Measurements from ENCODE around the gene FREM1. TPM values are rescaled to one million over a fixed set of nuclear protein-coding genes. Genes with fewer than 3 reads are reported as not detected.

The FREM1 gene
- total RNA-seq, 1 experiment from 2014 or later: 0.17 TPM

DNA sequence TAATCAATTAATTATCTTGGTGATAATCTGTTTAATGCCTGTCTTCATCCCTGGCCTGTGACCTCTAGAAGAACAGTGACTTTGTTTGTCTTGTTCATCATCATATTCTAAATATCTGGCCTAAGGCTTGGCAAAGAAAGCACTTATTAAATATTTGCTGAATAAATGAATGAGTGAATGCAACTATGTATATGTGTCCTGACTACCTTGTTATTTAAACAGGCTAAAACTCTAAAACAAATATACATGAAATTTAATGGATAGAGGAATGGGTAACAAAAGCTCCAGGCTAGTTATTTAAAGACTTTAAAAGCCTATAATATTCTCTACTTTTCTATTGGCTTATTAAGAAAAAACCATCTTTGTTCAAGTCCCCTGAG lies 96.0 kb downstream of the FREM1 start:
- Histone ChIP-seq H3K79me2 (ENCODE audit: low read depth) (no peaks in the 10 kb centered on the region), H3K36me3 (ENCODE audit: low read depth) (no peaks in the 10 kb centered on the region), H2AFZ (no peak overlapping the region), H3K9me2 (ENCODE audit: insufficient read depth) (no peaks in the 10 kb centered on the region), H3K9me3 (ENCODE audit: insufficient read depth, low read depth) (no peaks in the 10 kb centered on the region), H3K4me2 (no peak overlapping the region), H3F3A (ENCODE audit: insufficient read depth, low read depth) (no peaks in the 10 kb centered on the region), H3K4me1 (replicated peaks; ENCODE audit: insufficient read depth) (no peaks in the 10 kb centered on the region), H3K4me3 (no peak overlapping the region), H4K20me1 (ENCODE audit: insufficient read depth) (no peaks in the 10 kb centered on the region), H3K27me3 (ENCODE audit: insufficient read depth, low read depth) (no peaks in the 10 kb centered on the region), H3K27ac (no peak overlapping the region)
- DNase-seq: no peak
- POLR2A ChIA-PET (ENCODE audit: unreplicated experiment): no interaction called here
- CTCF ChIA-PET: no interaction called here
- no peak for TF ChIP-seq EZH2 (IDR thresholded peaks at IDR 0.05; ENCODE audit: low read depth)
- TF ChIP-seq, protein P1, sequence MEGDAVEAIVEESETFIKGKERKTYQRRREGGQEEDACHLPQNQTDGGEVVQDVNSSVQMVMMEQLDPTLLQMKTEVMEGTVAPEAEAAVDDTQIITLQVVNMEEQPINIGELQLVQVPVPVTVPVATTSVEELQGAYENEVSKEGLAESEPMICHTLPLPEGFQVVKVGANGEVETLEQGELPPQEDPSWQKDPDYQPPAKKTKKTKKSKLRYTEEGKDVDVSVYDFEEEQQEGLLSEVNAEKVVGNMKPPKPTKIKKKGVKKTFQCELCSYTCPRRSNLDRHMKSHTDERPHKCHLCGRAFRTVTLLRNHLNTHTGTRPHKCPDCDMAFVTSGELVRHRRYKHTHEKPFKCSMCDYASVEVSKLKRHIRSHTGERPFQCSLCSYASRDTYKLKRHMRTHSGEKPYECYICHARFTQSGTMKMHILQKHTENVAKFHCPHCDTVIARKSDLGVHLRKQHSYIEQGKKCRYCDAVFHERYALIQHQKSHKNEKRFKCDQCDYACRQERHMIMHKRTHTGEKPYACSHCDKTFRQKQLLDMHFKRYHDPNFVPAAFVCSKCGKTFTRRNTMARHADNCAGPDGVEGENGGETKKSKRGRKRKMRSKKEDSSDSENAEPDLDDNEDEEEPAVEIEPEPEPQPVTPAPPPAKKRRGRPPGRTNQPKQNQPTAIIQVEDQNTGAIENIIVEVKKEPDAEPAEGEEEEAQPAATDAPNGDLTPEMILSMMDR (conservative IDR thresholded peaks at IDR 0.05): no peak
- intact Hi-C loops (cut with micrococcal nuclease; ENCODE audit: unreplicated experiment): no loop called here
- no TSS peak for BruUV-seq (replicated peaks)

DNA sequence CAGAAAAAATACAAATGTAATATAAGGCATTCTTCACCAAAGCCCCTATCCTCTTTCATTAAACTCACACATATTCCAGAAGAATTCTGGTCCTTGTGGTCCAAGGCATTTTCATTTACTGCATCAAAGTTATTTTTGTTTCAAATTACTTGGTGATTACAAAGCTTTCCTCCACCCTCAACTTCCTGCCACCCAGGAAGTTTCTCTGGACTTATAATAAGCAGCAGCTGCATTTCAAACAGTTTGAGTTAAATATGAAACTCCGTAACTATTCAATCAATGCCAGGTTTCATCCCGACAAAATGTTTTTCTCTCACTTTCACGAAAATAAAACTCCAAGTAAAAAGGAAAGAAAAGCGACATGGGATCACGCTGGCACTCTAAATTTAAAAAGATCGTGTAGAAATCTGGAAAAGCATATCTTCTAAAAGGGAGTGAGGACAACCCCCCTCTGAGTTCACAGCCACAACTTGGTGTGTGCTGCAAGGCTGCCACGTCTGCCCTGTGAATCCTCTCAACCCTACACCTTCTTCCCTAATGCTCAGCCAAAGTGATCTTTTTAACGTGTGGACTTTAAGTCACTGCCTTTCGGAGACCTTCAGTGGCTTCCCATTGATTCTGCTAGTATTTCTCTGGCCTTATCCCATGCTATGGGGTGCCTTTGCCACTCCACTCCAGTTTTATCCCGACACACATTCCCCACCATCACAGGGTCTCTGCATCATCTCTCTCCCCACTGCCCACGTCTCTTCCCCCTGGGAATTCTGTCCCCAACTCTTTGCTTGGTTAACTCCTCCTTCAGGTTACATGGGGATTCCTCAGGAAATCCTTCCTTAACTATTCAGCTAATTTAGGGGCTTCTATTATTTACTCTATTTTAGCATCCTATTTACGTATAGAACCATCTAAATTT lies 96.6 kb downstream of the FREM1 start:
- no peaks in the 10 kb centered on the region for H3K36me3 ChIP-seq (ENCODE audit: low read depth)
- no peaks in the 10 kb centered on the region for H3K79me2 ChIP-seq (ENCODE audit: low read depth)
- TF ChIP-seq, protein P1 (conservative IDR thresholded peaks at IDR 0.05): no peak
- no peak for TF ChIP-seq EZH2 (IDR thresholded peaks at IDR 0.05; ENCODE audit: low read depth)
- H3K9me3 ChIP-seq (ENCODE audit: insufficient read depth, low read depth): no peaks in the 10 kb centered on the region
- DNase-seq: no peak
- no peaks in the 10 kb centered on the region for H3F3A ChIP-seq (ENCODE audit: insufficient read depth, low read depth)
- intact Hi-C loops (cut with micrococcal nuclease; ENCODE audit: unreplicated experiment): no loop called here
- H3K27ac ChIP-seq: no peak overlapping the region
- no peaks in the 10 kb centered on the region for H3K27me3 ChIP-seq (ENCODE audit: insufficient read depth, low read depth)
- no peak overlapping the region for H3K4me3 ChIP-seq
- H3K9me2 ChIP-seq (ENCODE audit: insufficient read depth): no peaks in the 10 kb centered on the region
- H2AFZ ChIP-seq: no peak overlapping the region
- ChIA-PET CTCF (no interaction called here), POLR2A (ENCODE audit: unreplicated experiment) (no interaction called here)
- BruUV-seq (replicated peaks): no TSS peak
- H3K4me2 ChIP-seq: no peak overlapping the region
- H4K20me1 ChIP-seq (ENCODE audit: insufficient read depth): no peaks in the 10 kb centered on the region
- no peaks in the 10 kb centered on the region for H3K4me1 ChIP-seq (replicated peaks; ENCODE audit: insufficient read depth)

DNA sequence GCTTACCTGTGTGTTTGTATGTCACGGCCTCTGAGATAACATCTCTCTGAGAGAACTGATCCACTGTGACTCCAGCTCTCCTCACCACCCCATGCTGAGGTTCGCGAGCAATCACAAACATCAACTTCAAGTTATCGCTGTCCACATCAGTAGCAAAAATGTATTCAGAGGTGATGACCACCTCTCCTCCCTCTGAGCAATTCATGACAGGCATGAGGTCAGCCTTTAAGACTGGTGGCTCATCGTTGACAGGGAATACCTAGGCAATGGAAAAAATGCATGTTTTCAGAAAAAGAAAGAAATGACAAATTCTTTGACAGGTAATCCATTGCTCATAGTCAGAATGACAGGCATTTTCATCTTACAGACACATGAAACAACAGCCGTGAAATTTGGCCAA lies 97.4 kb downstream of the FREM1 start:
- H3K27me3 ChIP-seq (ENCODE audit: insufficient read depth, low read depth): no peaks in the 10 kb centered on the region
- H2AFZ ChIP-seq: no peak overlapping the region
- H3K4me3 ChIP-seq: no peak overlapping the region
- H3F3A ChIP-seq (ENCODE audit: insufficient read depth, low read depth): no peaks in the 10 kb centered on the region
- TF ChIP-seq EZH2 (IDR thresholded peaks at IDR 0.05; ENCODE audit: low read depth): no peak
- TF ChIP-seq, protein P1 (conservative IDR thresholded peaks at IDR 0.05): no peak
- H4K20me1 ChIP-seq (ENCODE audit: insufficient read depth): no peaks in the 10 kb centered on the region
- no peaks in the 10 kb centered on the region for H3K36me3 ChIP-seq (ENCODE audit: low read depth)
- no peak overlapping the region for H3K27ac ChIP-seq
- POLR2A ChIA-PET (ENCODE audit: unreplicated experiment): no interaction called here
- no peaks in the 10 kb centered on the region for H3K9me2 ChIP-seq (ENCODE audit: insufficient read depth)
- H3K79me2 ChIP-seq (ENCODE audit: low read depth): no peaks in the 10 kb centered on the region
- intact Hi-C loops (cut with micrococcal nuclease; ENCODE audit: unreplicated experiment): no loop called here
- no TSS peak for BruUV-seq (replicated peaks)
- no peak overlapping the region for H3K4me2 ChIP-seq
- H3K9me3 ChIP-seq (ENCODE audit: insufficient read depth, low read depth): no peaks in the 10 kb centered on the region
- no peak for DNase-seq
- CTCF ChIA-PET: no interaction called here
- H3K4me1 ChIP-seq (replicated peaks; ENCODE audit: insufficient read depth): no peaks in the 10 kb centered on the region
